Sigmoid colon (tissue), 7 donors: ENCODE results near the gene GPR61. TPM values are rescaled to one million over a fixed set of nuclear protein-coding genes. Genes with fewer than 3 reads are reported as not detected.

Source experiments
- DNase-seq: peaks from one replicate; pipeline ENCODE4 v3.0.0-alpha.2; 2019
- H3K27ac ChIP-seq, 4 donors: fragments of 200-600 bp; sonication (generic); one replicate each; pipeline ENCODE4 v1.5.1; 2016 to 2019; ENCODE audit warnings: mild to moderate bottlenecking in 1 of 4
- H3K27me3 ChIP-seq, 3 donors: fragments of 200-600 bp; sonication (generic); one replicate each; pipeline ENCODE4 v1.5.1; 2019; ENCODE audit warnings: mild to moderate bottlenecking in 1 of 3
- H3K36me3 ChIP-seq, 4 donors: fragments of 200-600 bp; sonication (generic); one replicate each; pipeline ENCODE4 v1.5.1; 2016 to 2019
- H3K4me1 ChIP-seq, 4 donors: fragments of 200-600 bp; sonication (generic); one replicate each; pipeline ENCODE4 v1.5.1; 2017 to 2019
- H3K4me3 ChIP-seq, 4 donors: fragments of 200-600 bp; sonication (generic); one replicate each; pipeline ENCODE4 v1.5.1; 2017 to 2019; ENCODE audit warnings: mild to moderate bottlenecking in 2 of 4, moderate library complexity in 1 of 4
- H3K9me3 ChIP-seq, 4 donors: fragments of 200-600 bp in 3 of 4; sonication (generic) in 3 of 4; one replicate each; pipeline versions ENCODE4 v1.5.1 to v1.6.1; 2013 to 2019
- EP300 ChIP-seq, 4 donors: sonication (generic); formaldehyde crosslinking; IDR thresholded peaks; one replicate each; pipeline ENCODE4 v1.6.1; 2017; ENCODE audit warnings: antibody characterized with exemption in 4 of 4
- POLR2A ChIP-seq, 2 donors: fragments of 450-650 bp; IDR thresholded peaks; one replicate each; pipeline ENCODE4 v1.6.1; 2016; ENCODE audit warnings: antibody characterized with exemption in 2 of 2, mild to moderate bottlenecking in 2 of 2, moderate library complexity in 2 of 2
- POLR2AphosphoS5 ChIP-seq, 4 donors: sonication (generic); formaldehyde crosslinking; IDR thresholded peaks; one replicate each; pipeline ENCODE4 v1.6.1; 2017; ENCODE audit warnings: antibody characterized with exemption in 4 of 4
- WGBS, 2 donors: extraction: QIAGEN DNeasy Blood & Tissue Kit; methylation state at CpG; one replicate each; pipeline ENCODE4 v1.1.7; 2013; 5-methylcytosine and 5-hydroxymethylcytosine counted together
- intact Hi-C: fragments of 100-400 bp; cut with DNase I; formaldehyde crosslinking; loops from one replicate; pipeline ENCODE4 v1.15.1; 2023
- polyA plus RNA-seq, 3 donors: library from polyadenylated mRNA; stranded (reverse); fragments of 200-250 nt; gene quantifications; one replicate each; pipeline ENCODE4 v1.2.3, GENCODE V29; 2013
- total RNA-seq, 4 donors: library from RNA; depleted of rRNA; stranded (reverse); fragments of >200 nt; gene quantifications; one replicate each; pipeline ENCODE4 v1.1.0, GENCODE V29; 2016
- TF ChIP-seq, protein P1 (sequence below), 4 experiments: fragments of 450-650 bp in 3 of 4; fragments of 200-600 bp in 1 of 4; IDR thresholded peaks; one replicate each; pipeline ENCODE4 v1.5.1; 2016 to 2019; ENCODE audit warnings: antibody characterized with exemption in 4 of 4, mild to moderate bottlenecking in 3 of 4, moderate library complexity in 2 of 4
- donor health status: healthy with polysubstance abuse.
- donor health status: Bipolar disorder and iron deficiency.
- donor health status: healthy.

The GPR61 gene
- total and polyA plus RNA-seq, 7 donors = 0.07 to 2.2 (median 0.36) TPM; not detected in 4

- DNase-seq = no peak
- TF ChIP-seq, protein P1, sequence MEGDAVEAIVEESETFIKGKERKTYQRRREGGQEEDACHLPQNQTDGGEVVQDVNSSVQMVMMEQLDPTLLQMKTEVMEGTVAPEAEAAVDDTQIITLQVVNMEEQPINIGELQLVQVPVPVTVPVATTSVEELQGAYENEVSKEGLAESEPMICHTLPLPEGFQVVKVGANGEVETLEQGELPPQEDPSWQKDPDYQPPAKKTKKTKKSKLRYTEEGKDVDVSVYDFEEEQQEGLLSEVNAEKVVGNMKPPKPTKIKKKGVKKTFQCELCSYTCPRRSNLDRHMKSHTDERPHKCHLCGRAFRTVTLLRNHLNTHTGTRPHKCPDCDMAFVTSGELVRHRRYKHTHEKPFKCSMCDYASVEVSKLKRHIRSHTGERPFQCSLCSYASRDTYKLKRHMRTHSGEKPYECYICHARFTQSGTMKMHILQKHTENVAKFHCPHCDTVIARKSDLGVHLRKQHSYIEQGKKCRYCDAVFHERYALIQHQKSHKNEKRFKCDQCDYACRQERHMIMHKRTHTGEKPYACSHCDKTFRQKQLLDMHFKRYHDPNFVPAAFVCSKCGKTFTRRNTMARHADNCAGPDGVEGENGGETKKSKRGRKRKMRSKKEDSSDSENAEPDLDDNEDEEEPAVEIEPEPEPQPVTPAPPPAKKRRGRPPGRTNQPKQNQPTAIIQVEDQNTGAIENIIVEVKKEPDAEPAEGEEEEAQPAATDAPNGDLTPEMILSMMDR (IDR thresholded peaks at IDR 0.05) = no peak
- TF ChIP-seq POLR2AphosphoS5 (IDR thresholded peaks at IDR 0.05) (no peak), EP300 (IDR thresholded peaks at IDR 0.05) (no peak), POLR2A (IDR thresholded peaks at IDR 0.05) (no peak)
- Histone ChIP-seq H3K27me3 (no peaks in the 10 kb centered on the region), H3K4me3 (no peak overlapping the region), H3K27ac (no peak overlapping the region), H3K4me1 (peaks cover 0 to 3% (median 1%) of the 10 kb centered on the region in 4 donors), H3K36me3 (peaks cover 13 to 93% (median 33%) of the 10 kb centered on the region in 4 donors), H3K9me3 (no peaks in the 10 kb centered on the region)
- 10 to 61% methylated on average over 1 of the region's 1 CpG for WGBS, 2 donors
- intact Hi-C loops = no loop called here
Observed at GRCh38 chr1:109584766-109585165, 45.1 kb downstream of the GPR61 start.

DNA sequence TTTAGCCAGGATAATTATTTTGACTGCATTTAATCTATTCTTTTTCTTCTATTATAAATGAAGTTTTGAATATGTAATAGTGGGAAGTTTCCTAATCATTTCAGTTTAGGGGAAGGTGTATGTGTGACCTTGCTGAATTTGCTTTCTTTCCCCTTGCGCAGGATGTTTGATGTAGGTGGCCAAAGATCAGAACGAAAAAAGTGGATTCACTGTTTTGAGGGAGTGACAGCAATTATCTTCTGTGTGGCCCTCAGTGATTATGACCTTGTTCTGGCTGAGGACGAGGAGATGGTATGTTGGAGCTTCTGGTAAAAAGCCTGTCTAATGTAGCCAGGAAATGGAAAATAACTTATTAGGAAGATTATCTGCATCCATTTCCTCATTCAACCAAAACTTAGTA lies 46.4 kb downstream of the GPR61 start:
- Histone ChIP-seq H3K36me3 (peaks cover 17 to 94% (median 30%) of the 10 kb centered on the region in 4 donors), H3K4me1 (no peaks in the 10 kb centered on the region), H3K27ac (no peak overlapping the region), H3K4me3 (no peak overlapping the region), H3K27me3 (no peaks in the 10 kb centered on the region), H3K9me3 (no peaks in the 10 kb centered on the region)
- intact Hi-C loops = no loop called here
- TF ChIP-seq EP300 (IDR thresholded peaks at IDR 0.05) = no peak
- no peak for TF ChIP-seq POLR2AphosphoS5 (IDR thresholded peaks at IDR 0.05)
- TF ChIP-seq POLR2A (IDR thresholded peaks at IDR 0.05) = no peak
- TF ChIP-seq, protein P1 (IDR thresholded peaks at IDR 0.05) = no peak
- no peak for DNase-seq
- WGBS, 2 donors = 90 to 92% methylated on average over 3 of the region's 3 CpGs

GRCh38 chr1:109589177-109589576 lies 49.5 kb downstream of the GPR61 start:
- Histone ChIP-seq H3K36me3 (peaks cover 22 to 97% (median 34%) of the 10 kb centered on the region in 4 donors), H3K4me1 (no peaks in the 10 kb centered on the region), H3K27me3 (no peaks in the 10 kb centered on the region), H3K9me3 (no peaks in the 10 kb centered on the region), H3K4me3 (no peak overlapping the region), H3K27ac (no peak overlapping the region)
- TF ChIP-seq POLR2A (IDR thresholded peaks at IDR 0.05) (no peak), POLR2AphosphoS5 (IDR thresholded peaks at IDR 0.05) (no peak), EP300 (IDR thresholded peaks at IDR 0.05) (no peak)
- TF ChIP-seq, protein P1 (IDR thresholded peaks at IDR 0.05) = no peak
- 69 to 82% methylated on average over 3 of the region's 3 CpGs for WGBS, 2 donors
- intact Hi-C loops = no loop called here
- DNase-seq = no peak

- TF ChIP-seq POLR2A (IDR thresholded peaks at IDR 0.05) = no peak
- TF ChIP-seq EP300 (IDR thresholded peaks at IDR 0.05) = no peak
- TF ChIP-seq, protein P1 (IDR thresholded peaks at IDR 0.05) = no peak
- no peak for TF ChIP-seq POLR2AphosphoS5 (IDR thresholded peaks at IDR 0.05)
- Histone ChIP-seq H3K36me3 (peaks cover 22 to 95% (median 33%) of the 10 kb centered on the region in 4 donors), H3K4me1 (no peaks in the 10 kb centered on the region), H3K27me3 (no peaks in the 10 kb centered on the region), H3K4me3 (no peak overlapping the region), H3K9me3 (no peaks in the 10 kb centered on the region), H3K27ac (no peak overlapping the region)
- intact Hi-C loops = no loop called here
- DNase-seq = no peak
Observed at GRCh38 chr1:109589679-109590078, 50.0 kb downstream of the GPR61 start.

- Histone ChIP-seq H3K27me3 (no peaks in the 10 kb centered on the region), H3K4me1 (no peaks in the 10 kb centered on the region), H3K9me3 (no peaks in the 10 kb centered on the region), H3K27ac (no peak overlapping the region), H3K36me3 (peaks cover 5 to 93% (median 17%) of the 10 kb centered on the region in 4 donors), H3K4me3 (no peak overlapping the region)
- intact Hi-C loops = no loop called here
- no peak for DNase-seq
- no peak for TF ChIP-seq POLR2AphosphoS5 (IDR thresholded peaks at IDR 0.05)
- TF ChIP-seq, protein P1 (IDR thresholded peaks at IDR 0.05) = no peak
- no peak for TF ChIP-seq EP300 (IDR thresholded peaks at IDR 0.05)
Observed at GRCh38 chr1:109592916-109593315, 53.2 kb downstream of the GPR61 start.
